NT2/D1 (cell line): ENCODE measurements around the gene FAF1.

Experiments used
- SUZ12 ChIP-seq: IDR thresholded peaks from 2 replicates; pipeline ENCODE4 v1.6.1; 2011; ENCODE audit not compliant: insufficient read length, insufficient read depth; ENCODE audit errors: extremely low read depth
- YY1 ChIP-seq: IDR thresholded peaks from 2 replicates; pipeline ENCODE4 v1.6.1; 2011; ENCODE audit not compliant: insufficient read length, insufficient read depth

DNA sequence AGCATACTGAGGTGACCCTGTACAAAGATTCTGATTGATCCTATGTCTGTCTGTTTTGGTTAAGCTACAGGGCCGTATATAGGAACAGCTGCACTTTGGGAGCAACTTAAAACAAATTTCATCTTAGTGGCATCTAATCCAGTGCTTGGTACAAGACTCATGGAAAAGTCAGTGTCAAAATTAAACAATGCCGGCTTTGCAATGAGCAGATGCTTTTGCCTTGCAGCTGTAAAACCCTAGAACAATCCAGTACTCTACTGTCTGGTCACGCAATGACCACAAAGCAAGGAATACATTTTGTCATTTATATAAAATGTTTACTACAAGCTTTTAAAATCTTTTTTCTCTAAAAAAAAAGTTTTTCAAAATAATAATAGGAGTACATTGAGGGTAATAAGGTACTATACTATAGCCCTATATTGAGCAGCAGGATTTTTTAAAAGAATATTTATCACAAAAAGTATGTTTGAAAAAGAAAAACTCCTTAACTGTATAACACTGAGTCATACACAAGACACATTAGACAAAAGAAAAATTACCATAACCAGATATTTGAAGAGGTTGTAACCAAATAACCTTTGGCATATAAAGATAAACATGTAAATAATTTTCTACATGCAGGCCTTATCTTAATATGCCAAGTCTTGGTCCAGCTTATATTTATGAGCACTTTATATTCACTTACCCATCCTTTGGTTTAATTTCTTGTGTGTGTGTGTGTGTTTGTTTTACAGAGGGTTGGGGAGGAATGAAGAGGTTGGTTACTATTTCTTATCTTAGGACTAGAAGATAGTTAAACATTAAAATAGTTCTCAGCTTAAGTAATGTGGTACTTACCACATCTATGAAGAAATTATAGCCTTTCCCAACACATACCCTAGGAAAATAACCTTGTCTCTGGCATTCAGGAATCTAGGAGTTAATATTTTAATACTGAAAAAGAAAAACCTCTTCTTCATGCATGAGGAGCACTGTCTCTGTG, 262.3 kb downstream of the FAF1 start:
- TF ChIP-seq YY1 (no peak), SUZ12 (no peak)
